ENCODE data around the gene CIAO1. TPM values are rescaled to one million over a fixed set of nuclear protein-coding genes. Genes with fewer than 3 reads are reported as not detected.
"Not testable (repeated sequence)": the region's sequence is repeated elsewhere in the genome, so short reads cannot be mapped to it uniquely, and the experiment has no call there.

Gene CIAO1
- total and polyA plus RNA-seq, 2 experiments from 2014 or later = 71.2 to 90.1 TPM

DNA sequence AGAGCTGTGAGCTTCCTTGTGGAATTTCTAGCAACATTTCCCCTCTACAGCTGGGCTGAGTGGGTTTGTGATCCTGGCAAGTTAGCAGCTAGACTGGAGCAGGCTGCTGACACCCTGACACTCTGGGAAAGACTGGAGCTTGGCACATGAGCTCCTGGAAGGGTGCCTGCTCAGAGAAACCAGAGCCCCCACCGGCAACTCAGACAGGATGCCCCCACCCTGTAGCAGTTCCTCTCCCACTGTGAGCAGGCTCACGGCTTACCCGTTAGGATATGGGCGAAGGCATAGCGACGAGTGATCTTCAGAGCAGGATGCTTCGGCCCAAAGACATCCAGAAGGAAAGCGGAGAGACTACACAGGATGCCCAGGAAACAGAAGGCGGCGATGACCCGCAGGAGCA, 11.5 kb upstream of the CIAO1 start:
- H3K79me2 ChIP-seq = peaks cover 46% of the 10 kb centered on the region
- H3K36me3 ChIP-seq (replicated peaks; ENCODE audit: insufficient read depth, low read depth) = no peaks in the 10 kb centered on the region
- TF ChIP-seq EZH2phosphoT487 (IDR thresholded peaks at IDR 0.05; ENCODE audit: low read depth, severe bottlenecking, unreplicated experiment) = no peak
- TF ChIP-seq, protein P1, sequence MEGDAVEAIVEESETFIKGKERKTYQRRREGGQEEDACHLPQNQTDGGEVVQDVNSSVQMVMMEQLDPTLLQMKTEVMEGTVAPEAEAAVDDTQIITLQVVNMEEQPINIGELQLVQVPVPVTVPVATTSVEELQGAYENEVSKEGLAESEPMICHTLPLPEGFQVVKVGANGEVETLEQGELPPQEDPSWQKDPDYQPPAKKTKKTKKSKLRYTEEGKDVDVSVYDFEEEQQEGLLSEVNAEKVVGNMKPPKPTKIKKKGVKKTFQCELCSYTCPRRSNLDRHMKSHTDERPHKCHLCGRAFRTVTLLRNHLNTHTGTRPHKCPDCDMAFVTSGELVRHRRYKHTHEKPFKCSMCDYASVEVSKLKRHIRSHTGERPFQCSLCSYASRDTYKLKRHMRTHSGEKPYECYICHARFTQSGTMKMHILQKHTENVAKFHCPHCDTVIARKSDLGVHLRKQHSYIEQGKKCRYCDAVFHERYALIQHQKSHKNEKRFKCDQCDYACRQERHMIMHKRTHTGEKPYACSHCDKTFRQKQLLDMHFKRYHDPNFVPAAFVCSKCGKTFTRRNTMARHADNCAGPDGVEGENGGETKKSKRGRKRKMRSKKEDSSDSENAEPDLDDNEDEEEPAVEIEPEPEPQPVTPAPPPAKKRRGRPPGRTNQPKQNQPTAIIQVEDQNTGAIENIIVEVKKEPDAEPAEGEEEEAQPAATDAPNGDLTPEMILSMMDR (IDR thresholded peaks at IDR 0.05; ENCODE audit: poor library complexity) = no peak
- TF ChIP-seq EZH2 (IDR thresholded peaks at IDR 0.05; ENCODE audit: borderline replicate concordance) = no peak
- no peak overlapping the region for H2AFZ ChIP-seq
- peaks cover 6% of the 10 kb centered on the region for H4K20me1 ChIP-seq (ENCODE audit: insufficient read depth, poor library complexity, severe bottlenecking)
- H3K4me1 ChIP-seq (ENCODE audit: insufficient read depth) = peaks cover 15% of the 10 kb centered on the region
- H3K9me3 ChIP-seq (ENCODE audit: low read depth) = no peaks in the 10 kb centered on the region
- DNase-seq (ENCODE audit: low spot score) = no peak
- no peaks in the 10 kb centered on the region for H3K27me3 ChIP-seq
- no peak overlapping the region for H3K27ac ChIP-seq
- H3K4me3 ChIP-seq = no peak overlapping the region
- H3K4me2 ChIP-seq = no peak overlapping the region
- WGBS (ENCODE audit: low lambda C conversion rate, missing lambda C conversion rate) = 95% methylated on average over 11 of the region's 11 CpGs
- no peaks in the 10 kb centered on the region for H3K9me2 ChIP-seq (replicated peaks; ENCODE audit: insufficient read depth)

GRCh38 chr2:96256611-96257113, 9.4 kb upstream of the CIAO1 start:
- DNase-seq (ENCODE audit: low spot score) = no peak
- H3K9me2 ChIP-seq (replicated peaks; ENCODE audit: insufficient read depth) = no peaks in the 10 kb centered on the region
- H4K20me1 ChIP-seq (ENCODE audit: insufficient read depth, poor library complexity, severe bottlenecking) = peaks cover 7% of the 10 kb centered on the region
- TF ChIP-seq EZH2phosphoT487 (IDR thresholded peaks at IDR 0.05; ENCODE audit: low read depth, severe bottlenecking, unreplicated experiment) (no peak), EZH2 (IDR thresholded peaks at IDR 0.05; ENCODE audit: borderline replicate concordance) (no peak)
- TF ChIP-seq, protein P1 (IDR thresholded peaks at IDR 0.05; ENCODE audit: poor library complexity) = no peak
- H3K4me2 ChIP-seq = no peak overlapping the region
- H3K9me3 ChIP-seq (ENCODE audit: low read depth) = no peaks in the 10 kb centered on the region
- peaks cover 33% of the 10 kb centered on the region for H3K4me1 ChIP-seq (ENCODE audit: insufficient read depth)
- WGBS (ENCODE audit: low lambda C conversion rate, missing lambda C conversion rate) = 93% methylated on average over 6 of the region's 6 CpGs
- H3K27me3 ChIP-seq = no peaks in the 10 kb centered on the region
- H2AFZ ChIP-seq = no peak overlapping the region
- peaks cover 52% of the 10 kb centered on the region for H3K79me2 ChIP-seq
- no peaks in the 10 kb centered on the region for H3K36me3 ChIP-seq (replicated peaks; ENCODE audit: insufficient read depth, low read depth)
- no peak overlapping the region for H3K4me3 ChIP-seq
- no peak overlapping the region for H3K27ac ChIP-seq

GRCh38 chr2:96257744-96258143, 8.3 kb upstream of the CIAO1 start:
- H3K36me3 ChIP-seq (replicated peaks; ENCODE audit: insufficient read depth, low read depth); H3K27me3 ChIP-seq; H3K9me2 ChIP-seq (replicated peaks; ENCODE audit: insufficient read depth); H2AFZ ChIP-seq; DNase-seq (ENCODE audit: low spot score); H3K4me2 ChIP-seq; H4K20me1 ChIP-seq (ENCODE audit: insufficient read depth, poor library complexity, severe bottlenecking); H3K9me3 ChIP-seq (ENCODE audit: low read depth); H3K4me3 ChIP-seq: not testable (repeated sequence)
- Histone ChIP-seq H3K4me1 (ENCODE audit: insufficient read depth) (peaks cover 36% of the 10 kb centered on the region), H3K27ac (peak overlapping the region; percentile 31), H3K79me2 (peaks cover 62% of the 10 kb centered on the region)
- WGBS (ENCODE audit: low lambda C conversion rate, missing lambda C conversion rate) = 95% methylated on average over 3 of the region's 3 CpGs

DNA sequence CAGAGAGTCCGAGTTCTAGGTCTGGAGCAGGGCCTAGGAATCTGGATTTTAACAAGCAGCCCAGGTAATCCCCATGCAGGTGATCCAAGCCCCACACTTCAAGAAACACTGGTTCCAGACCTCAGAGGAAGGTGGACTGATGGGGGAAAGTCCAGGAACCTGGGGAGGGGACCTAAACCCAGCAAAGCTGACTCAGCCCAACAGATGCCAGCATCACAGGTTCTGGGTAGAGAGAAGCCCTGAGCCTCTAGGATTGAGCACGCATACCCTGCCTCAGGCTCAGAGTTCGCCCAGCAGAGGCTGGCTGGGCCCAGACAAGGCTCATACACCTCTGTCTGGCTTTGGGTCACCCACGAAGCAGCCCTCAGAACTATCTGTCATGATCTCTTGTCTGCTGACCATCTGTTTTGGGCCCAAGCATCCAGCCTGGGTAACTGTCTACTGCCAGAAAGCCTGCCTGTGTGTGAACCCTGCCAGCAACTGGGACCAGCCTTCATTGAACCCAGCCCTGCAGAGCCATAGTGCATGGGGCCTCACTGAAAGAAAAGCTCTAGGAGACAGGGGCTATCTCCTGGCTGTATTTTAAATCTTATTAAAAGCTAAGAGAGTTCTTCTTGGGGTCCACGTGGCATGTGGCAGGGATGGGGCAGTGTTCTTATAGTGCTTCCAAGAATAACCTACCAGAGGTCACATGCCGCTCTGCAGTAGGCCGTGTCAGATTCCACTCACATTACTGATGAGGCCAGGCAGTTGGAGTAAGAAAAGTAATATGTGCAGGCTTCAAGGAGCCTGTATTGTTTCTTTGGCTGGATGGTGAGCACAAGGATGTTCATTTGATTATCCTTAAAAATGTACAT, 7.6 kb upstream of the CIAO1 start:
- peak overlapping the region; percentile 31 for H3K27ac ChIP-seq
- TF ChIP-seq EZH2 (IDR thresholded peaks at IDR 0.05; ENCODE audit: borderline replicate concordance) = no peak
- no peak for TF ChIP-seq EZH2phosphoT487 (IDR thresholded peaks at IDR 0.05; ENCODE audit: low read depth, severe bottlenecking, unreplicated experiment)
- TF ChIP-seq, protein P1 (IDR thresholded peaks at IDR 0.05; ENCODE audit: poor library complexity) = no peak
- no peak for DNase-seq (ENCODE audit: low spot score)
- peaks cover 36% of the 10 kb centered on the region for H3K4me1 ChIP-seq (ENCODE audit: insufficient read depth)
- H3K79me2 ChIP-seq = peaks cover 68% of the 10 kb centered on the region
- H3K4me3 ChIP-seq = no peak overlapping the region
- H3K27me3 ChIP-seq = no peaks in the 10 kb centered on the region
- no peaks in the 10 kb centered on the region for H3K36me3 ChIP-seq (replicated peaks; ENCODE audit: insufficient read depth, low read depth)
- H3K9me3 ChIP-seq (ENCODE audit: low read depth) = no peaks in the 10 kb centered on the region
- H3K4me2 ChIP-seq = no peak overlapping the region
- H2AFZ ChIP-seq = no peak overlapping the region
- 90% methylated on average over 7 of the region's 7 CpGs for WGBS (ENCODE audit: low lambda C conversion rate, missing lambda C conversion rate)
- H4K20me1 ChIP-seq (ENCODE audit: insufficient read depth, poor library complexity, severe bottlenecking) = peaks cover 7% of the 10 kb centered on the region
- H3K9me2 ChIP-seq (replicated peaks; ENCODE audit: insufficient read depth) = no peaks in the 10 kb centered on the region
